HG03097 (cell line): Measurements from ENCODE around the gene LRBA.
"Not testable (repeated sequence)": the region's sequence is repeated elsewhere in the genome, so short reads cannot be mapped to it uniquely, and the experiment has no call there.

Experiments used
- ATAC-seq: cut with Tn5 transposase; IDR thresholded peaks from one replicate; pipeline ENCODE4 v1.9.1; 2021; ENCODE audit not compliant: unreplicated experiment, low FRiP score

LRBA gene

GRCh38 chr4:150579551-150580234 is 435.4 kb downstream of the LRBA start:
- no peak for ATAC-seq

DNA sequence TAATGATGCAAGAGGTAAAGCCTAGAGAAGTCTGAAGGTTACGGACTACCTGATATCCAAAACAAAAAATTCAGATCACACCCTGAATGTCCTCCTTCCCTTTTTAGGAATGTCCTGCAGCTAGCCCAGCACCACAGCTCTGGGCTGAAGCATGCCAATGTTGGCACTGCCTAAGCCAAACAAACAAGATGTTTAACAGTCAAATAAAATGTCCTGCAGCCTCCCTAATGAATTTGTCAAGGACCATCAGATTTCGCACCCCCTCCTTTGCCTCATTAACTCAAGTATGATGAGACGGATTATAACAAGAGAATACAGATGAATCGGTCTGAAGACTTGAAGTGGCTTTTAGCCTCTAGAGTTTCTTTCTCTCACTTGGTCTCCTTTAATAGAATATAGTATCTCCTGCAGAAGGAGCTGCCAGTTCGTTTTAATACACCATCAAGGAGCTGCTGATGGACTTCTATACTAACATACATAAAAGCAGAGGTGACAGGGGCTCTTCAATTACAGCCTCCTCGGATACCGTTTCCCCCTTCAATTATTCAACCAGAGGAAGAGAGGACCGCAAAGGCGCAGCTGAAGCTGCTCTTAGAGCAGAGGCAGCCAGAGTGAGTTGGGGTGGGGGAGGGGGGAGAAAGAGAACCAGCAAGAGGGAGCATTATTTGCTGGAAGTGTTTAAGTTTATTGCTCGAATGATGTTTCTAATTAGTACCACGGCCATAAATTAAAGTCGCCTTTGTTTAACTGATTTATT is 436.2 kb downstream of the LRBA start:
- ATAC-seq: no peak

- ATAC-seq: no peak
Observed at GRCh38 chr4:150577796-150578195, 437.3 kb downstream of the LRBA start.

- no peak for ATAC-seq
Observed at GRCh38 chr4:150574678-150575077, 440.4 kb downstream of the LRBA start.

DNA sequence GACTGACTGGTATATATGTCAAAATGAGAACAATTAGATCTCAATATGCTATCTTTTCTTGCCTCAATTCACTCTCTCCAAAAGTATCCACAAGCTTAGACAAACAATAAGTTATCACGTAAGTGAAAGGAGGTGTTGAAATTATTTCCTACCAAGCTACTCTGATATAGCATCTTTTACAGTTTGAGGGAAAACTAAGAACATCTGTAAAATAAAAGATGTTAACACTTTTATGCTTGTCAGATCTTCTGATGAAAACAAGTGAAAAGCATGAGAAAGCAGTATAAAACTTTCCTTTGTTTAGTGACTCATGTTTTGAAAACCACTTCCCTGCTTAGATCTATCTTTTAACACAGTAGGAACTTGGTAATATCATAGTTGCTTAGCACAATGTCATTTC is 441.6 kb downstream of the LRBA start:
- ATAC-seq: no peak

GRCh38 chr4:150572704-150573504 is 442.2 kb downstream of the LRBA start:
- no peak for ATAC-seq

DNA sequence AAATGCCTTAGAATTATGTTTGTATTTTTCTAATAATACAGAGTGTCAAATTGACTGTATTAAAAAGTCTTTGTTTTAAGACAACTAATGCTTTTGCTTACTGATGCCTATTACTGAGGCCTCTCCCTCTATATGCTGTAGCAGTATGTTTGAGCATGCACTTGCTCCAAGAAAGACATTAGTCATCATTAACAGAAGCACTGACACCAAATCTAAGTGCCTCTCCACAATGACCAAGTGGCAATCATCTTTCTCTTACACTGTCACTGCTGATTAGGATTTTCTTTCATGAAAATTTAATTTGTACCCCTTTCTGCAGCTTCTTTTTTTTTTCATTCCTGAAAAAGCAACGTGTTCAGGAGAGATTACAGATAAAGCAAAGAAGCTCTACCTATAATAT is 444.2 kb downstream of the LRBA start:
- no peak for ATAC-seq

DNA sequence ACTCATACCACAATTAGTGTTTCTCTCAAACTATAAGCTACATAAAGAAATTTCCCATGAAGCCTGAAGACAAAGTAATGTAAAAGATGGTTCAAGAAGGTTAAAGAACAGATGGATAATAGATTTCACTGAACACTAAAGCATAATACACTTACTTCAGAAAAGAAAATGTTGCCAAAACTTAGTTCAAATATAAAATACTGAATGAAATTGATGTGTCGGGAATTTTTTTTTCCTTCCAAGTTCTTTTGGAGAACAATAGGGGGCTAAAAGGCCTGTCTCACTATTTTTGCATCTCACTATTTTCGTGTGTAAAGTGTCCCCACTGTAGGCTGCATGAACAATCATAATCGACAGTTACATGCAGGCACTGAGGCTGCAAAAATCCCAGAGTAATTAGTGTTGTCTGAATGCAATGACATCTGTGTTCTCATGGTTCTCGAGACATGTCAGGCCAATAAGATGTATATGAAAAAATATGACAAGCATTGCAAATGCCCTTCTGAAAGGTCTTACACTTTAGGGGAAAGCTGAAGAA is 445.0 kb downstream of the LRBA start:
- ATAC-seq: no peak

DNA sequence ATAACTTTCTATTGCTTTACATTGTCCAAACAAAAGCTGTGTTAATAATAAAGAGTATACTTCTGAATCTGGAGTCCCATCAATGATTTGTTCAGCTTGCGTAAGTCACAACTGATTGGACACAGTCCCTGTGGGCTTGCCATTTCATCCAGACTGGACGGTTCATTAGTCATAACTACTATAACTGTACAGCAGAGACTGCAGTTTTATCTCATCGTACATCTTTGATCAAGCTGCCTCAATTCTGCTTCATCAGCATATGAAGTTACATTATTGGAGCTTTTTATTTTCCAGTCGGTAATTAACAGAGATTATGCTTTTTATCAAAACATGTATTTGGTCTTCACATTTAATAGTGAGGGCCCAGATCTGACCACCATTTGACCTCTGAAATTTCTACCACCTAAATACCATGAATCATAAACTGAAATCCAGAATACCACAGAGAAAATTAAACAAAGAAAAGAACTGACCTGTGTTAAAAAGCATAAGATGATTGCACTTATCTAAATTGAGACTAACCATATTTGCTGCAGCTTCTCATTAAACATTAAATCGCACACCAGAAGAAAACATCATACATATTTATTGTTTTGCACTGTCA is 445.6 kb downstream of the LRBA start:
- no peak for ATAC-seq

DNA sequence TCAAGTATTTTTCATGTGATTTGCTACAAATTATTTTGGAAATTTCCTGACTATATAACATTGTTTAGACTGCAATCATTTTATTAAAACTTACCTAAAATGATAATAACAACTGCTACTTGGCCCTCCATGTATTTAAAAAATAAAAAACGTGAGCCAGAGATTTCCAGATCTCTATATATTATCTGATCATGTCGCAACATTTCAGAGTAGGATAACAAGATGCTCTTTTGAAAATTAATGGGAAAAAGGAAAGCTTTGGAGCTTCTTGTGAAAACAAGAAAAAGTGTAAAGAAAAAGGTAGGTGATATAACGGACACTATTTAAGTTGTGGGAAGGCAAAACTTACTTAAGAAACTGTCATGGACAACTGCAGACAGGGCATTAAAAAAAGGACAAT is 448.0 kb downstream of the LRBA start:
- no peak for ATAC-seq

GRCh38 chr4:150564967-150565366 is 450.1 kb downstream of the LRBA start:
- not testable (repeated sequence) for ATAC-seq

GRCh38 chr4:150562751-150563150 is 452.3 kb downstream of the LRBA start:
- ATAC-seq: no peak

DNA sequence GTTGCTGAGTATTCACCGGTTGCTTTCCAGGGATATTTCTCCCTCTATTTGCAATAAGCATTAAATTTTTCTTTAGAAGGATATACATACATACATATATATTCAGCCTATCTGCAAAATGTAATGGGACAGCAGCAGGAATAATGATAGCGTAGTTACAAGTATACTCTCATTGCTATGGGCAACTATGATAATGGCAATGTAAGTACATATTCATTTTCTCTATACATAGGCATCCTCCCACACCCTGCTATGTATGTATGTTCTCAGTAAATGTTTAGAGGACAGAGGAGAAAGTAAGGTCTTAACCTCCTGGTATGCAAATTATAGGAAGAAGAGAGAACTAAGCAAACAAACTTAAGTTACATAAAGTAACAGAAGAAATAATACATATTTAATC is 452.8 kb downstream of the LRBA start:
- ATAC-seq: no peak

DNA sequence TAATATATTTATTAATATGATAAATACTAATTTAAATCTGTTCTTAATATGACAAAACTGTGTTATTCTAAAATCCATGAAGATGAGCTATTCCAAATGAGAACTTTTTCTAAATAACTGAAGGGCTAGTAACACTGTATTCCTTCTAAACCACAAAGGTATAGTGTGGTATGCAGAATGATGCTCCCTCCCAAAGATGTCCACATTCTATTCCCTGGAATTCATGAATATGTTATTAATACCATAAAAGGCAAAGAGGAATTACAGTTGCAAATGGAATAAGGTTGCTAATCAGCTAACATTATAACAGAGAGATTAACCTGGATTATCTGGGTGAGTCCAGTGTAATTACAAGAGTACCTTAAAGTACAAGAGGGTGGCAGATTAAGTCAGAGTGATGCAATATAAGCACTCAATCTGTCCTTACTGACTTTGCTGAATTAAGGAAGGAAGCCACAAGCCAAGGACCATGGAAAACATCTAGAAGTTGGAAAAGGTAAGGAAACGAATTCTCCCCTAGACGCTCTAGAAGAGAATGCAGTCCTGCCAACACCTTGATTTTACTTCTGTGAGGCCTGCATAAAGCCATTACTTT is 453.8 kb downstream of the LRBA start:
- no peak for ATAC-seq

DNA sequence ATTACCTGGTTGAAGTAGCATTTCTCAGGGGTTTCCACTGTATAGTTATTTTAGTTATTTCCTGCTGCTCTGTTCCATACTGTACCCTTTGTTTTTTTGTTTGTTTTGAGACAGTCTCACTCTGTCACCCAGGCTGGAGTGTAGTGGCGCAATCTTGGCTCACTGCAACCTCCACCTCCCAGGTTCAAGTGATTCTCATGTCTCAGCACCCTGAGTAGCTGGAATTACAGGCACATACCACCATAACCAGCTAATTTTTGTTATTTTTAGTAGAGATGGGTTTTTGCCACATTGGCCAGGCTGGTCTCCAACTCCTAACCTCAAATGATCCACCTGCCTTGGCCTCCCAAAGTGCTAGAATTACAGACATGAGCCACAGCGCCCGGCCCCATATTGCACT is 457.3 kb downstream of the LRBA start:
- not testable (repeated sequence) for ATAC-seq

GRCh38 chr4:150547154-150547838 is 467.8 kb downstream of the LRBA start:
- ATAC-seq: no peak

DNA sequence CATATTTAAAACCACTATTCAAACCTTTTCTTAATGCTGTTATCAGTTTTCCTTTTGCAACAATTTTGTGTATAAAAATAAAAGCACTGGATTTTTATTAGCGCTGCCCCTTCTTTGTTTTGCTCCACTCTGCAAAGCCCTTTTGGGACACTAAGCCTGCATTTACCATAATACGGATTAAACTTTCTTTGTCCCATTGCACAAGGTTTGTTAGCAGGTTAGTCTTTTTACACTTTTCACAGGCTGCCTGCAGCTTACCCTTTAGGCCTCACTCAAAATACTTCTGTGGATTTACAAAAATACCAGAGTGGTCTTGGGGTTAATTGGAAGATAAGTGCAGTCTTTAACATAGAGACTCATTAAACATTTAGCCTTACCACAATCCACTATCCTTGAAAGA is 468.8 kb downstream of the LRBA start:
- no peak for ATAC-seq

DNA sequence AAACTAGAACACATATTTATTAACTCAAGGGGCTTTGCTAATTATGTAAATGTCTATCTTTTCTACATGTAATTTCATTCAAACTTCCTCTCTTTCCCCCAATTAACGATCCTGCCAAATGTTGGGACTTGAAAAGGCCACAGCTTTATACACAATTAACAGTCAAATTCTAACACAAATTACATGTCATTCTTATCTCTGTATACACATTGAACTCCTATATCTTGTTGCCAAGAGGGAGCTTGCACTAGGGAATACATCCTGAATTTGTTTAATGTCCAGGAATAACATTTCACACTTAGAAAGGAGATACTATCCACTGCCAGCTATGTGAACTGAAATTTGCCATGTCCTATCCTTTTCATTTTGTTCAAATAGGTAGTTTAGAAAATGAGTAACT is 472.0 kb downstream of the LRBA start:
- no peak for ATAC-seq

- ATAC-seq: no peak
Observed at GRCh38 chr4:150541681-150542080, 473.4 kb downstream of the LRBA start.

- no peak for ATAC-seq
Observed at GRCh38 chr4:150540959-150541360, 474.1 kb downstream of the LRBA start.
